Measurements from ENCODE around the gene WSB1. TPM values are rescaled to one million over a fixed set of nuclear protein-coding genes. Genes with fewer than 3 reads are reported as not detected.

WSB1 gene
- total and polyA plus RNA-seq, 4 experiments from 2014 or later, result 122 to 157 (median 141) TPM

DNA sequence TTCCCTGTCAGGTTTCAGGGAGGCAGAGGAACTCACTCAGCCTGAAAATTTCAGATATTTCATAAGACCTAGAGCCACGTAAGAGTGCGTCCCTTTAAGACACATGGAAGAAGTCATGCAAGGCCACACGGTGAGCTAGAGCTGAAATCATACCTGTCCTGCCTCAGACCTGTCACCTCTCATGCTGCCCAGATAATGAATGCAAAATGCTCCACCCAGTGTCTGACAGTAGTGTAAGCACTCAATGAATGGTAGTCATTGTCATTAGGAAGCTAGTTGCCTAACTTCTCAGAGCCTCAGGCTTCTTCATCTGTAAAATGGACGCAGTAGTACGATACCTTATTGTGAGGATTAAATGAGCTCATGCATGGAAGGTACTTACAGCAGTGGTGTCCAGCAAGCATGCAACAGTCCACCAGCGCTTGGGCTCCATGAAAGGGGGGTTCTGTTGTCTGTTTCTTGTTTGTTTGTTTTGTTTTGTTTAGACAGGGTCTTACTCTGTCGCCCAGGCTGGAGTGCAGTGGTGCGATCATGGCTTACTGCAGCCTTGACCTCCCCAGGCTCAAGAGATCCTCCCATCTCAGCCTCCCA is 60.7 kb downstream of the WSB1 start:
- peak overlapping the region in 1 of 2 donors; percentile 68 for H3K4me3 ChIP-seq (ENCODE audit: low read length in 2 of 2)
- Mint-ChIP-seq H3K4me1 (peaks cover 10 to 25% (median 19%) of the 10 kb centered on the region in 4 donors), H3K4me3 (peak overlapping the region; percentile 68 to 89 (median 82)), H3K9me3 (peaks cover 0 to 4% (median 0%) of the 10 kb centered on the region in 8 donors), H3K27ac (peak overlapping the region; percentile 51 to 89 (median 82)), H3K27me3 (no peaks in the 10 kb centered on the region), H3K36me3 (no peaks in the 10 kb centered on the region)
- POLR2A ChIA-PET (ENCODE audit: partially characterized antibody), result interaction anchor here (1.1 to 2.9 kb wide), 5 partner anchors 60 to 246 kb away, joined by 3 to 11 read pairs (median 4); partner anchors contain the start of genes KSR1 and WSB1
- H3K4me1 ChIP-seq (ENCODE audit: insufficient read depth, low read length), result peaks cover 14% of the 10 kb centered on the region
- DNase-seq, result no peak
- H3K36me3 ChIP-seq (ENCODE audit: insufficient read depth, low read length), result no peaks in the 10 kb centered on the region
- H3K27ac ChIP-seq (ENCODE audit: low read depth, low read length), result peak overlapping the region; percentile 80
- no peaks in the 10 kb centered on the region for H3K9me3 ChIP-seq (ENCODE audit: control insufficient read depth in 1 of 2, low read length in 2 of 2)
- CTCF ChIA-PET (ENCODE audit: partially characterized antibody), result interaction anchor here (0.6 to 9.2 kb wide), 25 partner anchors 8 to 297 kb away, joined by 3 to 146 read pairs (median 4); partner anchors contain the start of genes KSR1 and WSB1
- intact Hi-C loops (cut with micrococcal nuclease), result loop anchor here (5.0 kb wide), 2 partner anchors 117 to 298 kb away; no protein-coding TSS in a partner anchor
- H3K27me3 ChIP-seq (ENCODE audit: insufficient read depth, low read length), result no peaks in the 10 kb centered on the region

DNA sequence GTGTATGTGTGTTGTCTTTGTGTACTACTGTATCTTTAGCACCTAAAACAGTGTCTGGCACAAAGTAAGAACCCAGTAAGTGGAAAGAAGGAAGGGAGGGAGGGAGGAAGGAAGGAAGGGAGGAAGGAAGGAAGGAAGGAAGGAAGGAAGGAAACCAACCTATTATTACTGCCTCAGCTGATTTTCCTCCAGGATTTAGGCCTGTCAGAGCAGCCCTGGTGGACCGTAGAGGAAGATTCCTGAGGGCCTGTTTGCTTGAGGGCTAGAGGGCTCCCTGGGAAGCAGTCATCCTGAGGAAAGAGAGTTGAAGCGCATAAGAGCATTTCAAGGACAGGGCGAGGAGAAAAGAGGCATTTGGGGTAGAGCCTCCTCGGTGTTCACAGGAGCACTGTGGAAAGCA is 61.5 kb downstream of the WSB1 start:
- Histone ChIP-seq H3K9me3 (ENCODE audit: control insufficient read depth in 1 of 2, low read length in 2 of 2) (no peaks in the 10 kb centered on the region), H3K4me3 (ENCODE audit: low read length in 2 of 2) (no peak overlapping the region), H3K27me3 (ENCODE audit: insufficient read depth, low read length) (no peaks in the 10 kb centered on the region), H3K27ac (ENCODE audit: low read depth, low read length) (no peak overlapping the region), H3K36me3 (ENCODE audit: insufficient read depth, low read length) (no peaks in the 10 kb centered on the region), H3K4me1 (ENCODE audit: insufficient read depth, low read length) (peaks cover 20% of the 10 kb centered on the region)
- POLR2A ChIA-PET (ENCODE audit: partially characterized antibody), result interaction anchor here (1.2 kb wide), 1 partner anchor 119 kb away, joined by 3 read pairs; no protein-coding TSS in a partner anchor
- intact Hi-C loops (cut with micrococcal nuclease), result no loop called here
- Mint-ChIP-seq H3K4me1 (peaks cover 11 to 31% (median 22%) of the 10 kb centered on the region in 4 donors), H3K27ac (peak overlapping the region in 3 of 7 donors; percentile 18 to 22 (median 22)), H3K36me3 (no peaks in the 10 kb centered on the region), H3K9me3 (peaks cover 0 to 4% (median 0%) of the 10 kb centered on the region in 8 donors), H3K27me3 (no peaks in the 10 kb centered on the region), H3K4me3 (no peak overlapping the region)
- CTCF ChIA-PET (ENCODE audit: partially characterized antibody), result interaction anchor here (1.7 to 9.2 kb wide), 5 partner anchors 26 to 249 kb away, joined by 7 to 146 read pairs (median 18); partner anchors contain the start of gene KSR1
- DNase-seq, result no peak

- DNase-seq, result no peak
- CTCF ChIA-PET (ENCODE audit: partially characterized antibody), result interaction anchor here (0.7 to 9.2 kb wide), 3 partner anchors 99 to 265 kb away, joined by 5 to 146 read pairs (median 12); partner anchors contain the start of gene KSR1
- no peaks in the 10 kb centered on the region for H3K36me3 Mint-ChIP-seq
- peaks cover 0 to 4% (median 0%) of the 10 kb centered on the region in 8 donors for H3K9me3 Mint-ChIP-seq
- Histone ChIP-seq H3K27me3 (ENCODE audit: insufficient read depth, low read length) (no peaks in the 10 kb centered on the region), H3K36me3 (ENCODE audit: insufficient read depth, low read length) (no peaks in the 10 kb centered on the region), H3K4me1 (ENCODE audit: insufficient read depth, low read length) (peaks cover 26% of the 10 kb centered on the region), H3K4me3 (ENCODE audit: low read length in 2 of 2) (no peak overlapping the region), H3K27ac (ENCODE audit: low read depth, low read length) (no peak overlapping the region), H3K9me3 (ENCODE audit: control insufficient read depth in 1 of 2, low read length in 2 of 2) (no peaks in the 10 kb centered on the region)
- H3K27ac Mint-ChIP-seq, result peak overlapping the region in 1 of 7 donors; percentile 11
- POLR2A ChIA-PET (ENCODE audit: partially characterized antibody), result no interaction called here
- intact Hi-C loops (cut with micrococcal nuclease), result no loop called here
- H3K4me1 Mint-ChIP-seq, result peaks cover 15 to 37% (median 27%) of the 10 kb centered on the region in 4 donors
- H3K4me3 Mint-ChIP-seq, result no peak overlapping the region
- H3K27me3 Mint-ChIP-seq, result no peaks in the 10 kb centered on the region
Observed at GRCh38 chr17:27356091-27356705, 62.3 kb downstream of the WSB1 start.

- no peaks in the 10 kb centered on the region for H3K27me3 ChIP-seq (ENCODE audit: insufficient read depth, low read length)
- no peaks in the 10 kb centered on the region for H3K9me3 ChIP-seq (ENCODE audit: control insufficient read depth in 1 of 2, low read length in 2 of 2)
- Mint-ChIP-seq H3K27me3 (no peaks in the 10 kb centered on the region), H3K9me3 (peaks cover 0 to 4% (median 0%) of the 10 kb centered on the region in 8 donors), H3K36me3 (no peaks in the 10 kb centered on the region), H3K4me3 (no peak overlapping the region), H3K4me1 (peaks cover 18 to 37% (median 27%) of the 10 kb centered on the region in 4 donors), H3K27ac (peak overlapping the region in 1 of 7 donors; percentile 8)
- H3K4me3 ChIP-seq (ENCODE audit: low read length in 2 of 2), result no peak overlapping the region
- CTCF ChIA-PET (ENCODE audit: partially characterized antibody), result interaction anchor here (0.7 kb wide), 1 partner anchor 264 kb away, joined by 5 read pairs; no protein-coding TSS in a partner anchor
- H3K4me1 ChIP-seq (ENCODE audit: insufficient read depth, low read length), result peaks cover 26% of the 10 kb centered on the region
- DNase-seq, result no peak
- intact Hi-C loops (cut with micrococcal nuclease), result no loop called here
- H3K36me3 ChIP-seq (ENCODE audit: insufficient read depth, low read length), result no peaks in the 10 kb centered on the region
- POLR2A ChIA-PET (ENCODE audit: partially characterized antibody), result no interaction called here
- no peak overlapping the region for H3K27ac ChIP-seq (ENCODE audit: low read depth, low read length)
Observed at GRCh38 chr17:27357236-27357635, 63.3 kb downstream of the WSB1 start.

- Histone ChIP-seq H3K27me3 (ENCODE audit: insufficient read depth, low read length) (no peaks in the 10 kb centered on the region), H3K4me3 (ENCODE audit: low read length in 2 of 2) (no peak overlapping the region), H3K9me3 (ENCODE audit: control insufficient read depth in 1 of 2, low read length in 2 of 2) (no peaks in the 10 kb centered on the region), H3K4me1 (ENCODE audit: insufficient read depth, low read length) (peaks cover 12% of the 10 kb centered on the region), H3K27ac (ENCODE audit: low read depth, low read length) (no peak overlapping the region), H3K36me3 (ENCODE audit: insufficient read depth, low read length) (no peaks in the 10 kb centered on the region)
- DNase-seq, result peak in 2 of 5 donors; percentile 7 to 10
- POLR2A ChIA-PET (ENCODE audit: partially characterized antibody), result interaction anchor here (0.6 kb wide), 1 partner anchor 39 kb away, joined by 3 read pairs; no protein-coding TSS in a partner anchor
- intact Hi-C loops (cut with micrococcal nuclease), result no loop called here
- Mint-ChIP-seq H3K4me3 (peak overlapping the region in 4 of 8 donors; percentile 14 to 69 (median 33)), H3K9me3 (peaks cover 0 to 3% (median 0%) of the 10 kb centered on the region in 8 donors), H3K36me3 (no peaks in the 10 kb centered on the region), H3K27ac (peak overlapping the region in 5 of 7 donors; percentile 1 to 57 (median 23)), H3K4me1 (peaks cover 10 to 19% (median 14%) of the 10 kb centered on the region in 4 donors), H3K27me3 (no peaks in the 10 kb centered on the region)
- CTCF ChIA-PET (ENCODE audit: partially characterized antibody), result interaction anchor here (1.0 to 2.1 kb wide), 3 partner anchors 10 to 240 kb away, joined by 3 to 11 read pairs (median 3); no protein-coding TSS in a partner anchor
Observed at GRCh38 chr17:27360507-27360906, 66.6 kb downstream of the WSB1 start.

DNA sequence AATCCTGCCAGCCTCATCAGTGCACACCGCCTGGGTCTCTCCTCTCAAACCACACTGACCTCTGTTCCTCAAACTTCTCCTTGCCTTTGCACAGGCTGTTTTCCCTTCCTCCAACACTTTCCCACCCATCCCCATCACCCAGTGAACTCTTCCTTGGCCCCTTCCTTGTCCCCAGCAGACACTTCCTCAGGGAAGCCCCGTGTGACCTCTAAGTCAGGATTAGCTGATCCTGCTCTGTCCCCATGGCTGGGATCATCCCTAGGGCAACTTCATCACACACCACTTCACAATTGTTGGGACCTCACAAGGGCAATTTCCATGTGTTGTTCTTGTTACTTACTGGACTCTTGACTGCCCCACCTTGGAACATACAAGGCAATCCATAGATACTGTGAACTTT is 67.8 kb downstream of the WSB1 start:
- no peak overlapping the region for H3K4me3 ChIP-seq (ENCODE audit: low read length in 2 of 2)
- no peak overlapping the region for H3K27ac ChIP-seq (ENCODE audit: low read depth, low read length)
- no peak for DNase-seq
- Mint-ChIP-seq H3K9me3 (no peaks in the 10 kb centered on the region), H3K4me3 (peak overlapping the region in 1 of 8 donors; percentile 31), H3K36me3 (no peaks in the 10 kb centered on the region), H3K4me1 (peaks cover 7 to 19% (median 10%) of the 10 kb centered on the region in 4 donors), H3K27me3 (no peaks in the 10 kb centered on the region), H3K27ac (peak overlapping the region in 3 of 7 donors; percentile 12 to 69 (median 36))
- no peaks in the 10 kb centered on the region for H3K9me3 ChIP-seq (ENCODE audit: control insufficient read depth in 1 of 2, low read length in 2 of 2)
- H3K4me1 ChIP-seq (ENCODE audit: insufficient read depth, low read length), result peaks cover 12% of the 10 kb centered on the region
- intact Hi-C loops (cut with micrococcal nuclease), result no loop called here
- ChIA-PET CTCF (ENCODE audit: partially characterized antibody) (no interaction called here), POLR2A (ENCODE audit: partially characterized antibody) (no interaction called here)
- H3K36me3 ChIP-seq (ENCODE audit: insufficient read depth, low read length), result no peaks in the 10 kb centered on the region
- no peaks in the 10 kb centered on the region for H3K27me3 ChIP-seq (ENCODE audit: insufficient read depth, low read length)

DNA sequence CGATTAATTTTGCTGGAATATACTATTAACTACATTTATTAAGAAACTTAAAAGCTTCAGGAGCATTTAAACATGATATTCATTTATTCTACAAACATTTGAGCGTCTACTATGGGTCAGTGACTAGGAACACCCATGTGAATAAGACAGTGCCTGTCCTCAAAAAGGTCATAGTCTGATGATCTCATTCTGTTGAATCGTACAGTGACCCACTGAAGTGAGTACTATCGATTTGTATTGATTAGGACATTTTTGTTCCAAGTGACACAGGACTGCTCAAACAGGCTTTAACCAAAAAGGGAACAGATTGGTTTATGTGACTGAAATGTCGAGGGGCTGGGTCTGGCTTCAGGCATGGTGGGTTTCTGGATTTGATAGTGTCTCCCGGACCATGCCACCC is 68.6 kb downstream of the WSB1 start:
- H3K27ac Mint-ChIP-seq, result no peak overlapping the region
- DNase-seq, result no peak
- Histone ChIP-seq H3K4me3 (ENCODE audit: low read length in 2 of 2) (no peak overlapping the region), H3K27me3 (ENCODE audit: insufficient read depth, low read length) (no peaks in the 10 kb centered on the region), H3K27ac (ENCODE audit: low read depth, low read length) (no peak overlapping the region), H3K36me3 (ENCODE audit: insufficient read depth, low read length) (no peaks in the 10 kb centered on the region), H3K9me3 (ENCODE audit: control insufficient read depth in 1 of 2, low read length in 2 of 2) (no peaks in the 10 kb centered on the region), H3K4me1 (ENCODE audit: insufficient read depth, low read length) (peaks cover 12% of the 10 kb centered on the region)
- CTCF ChIA-PET (ENCODE audit: partially characterized antibody), result interaction anchor here (1.1 to 1.5 kb wide), 3 partner anchors 8 to 241 kb away, joined by 3 read pairs; no protein-coding TSS in a partner anchor
- POLR2A ChIA-PET (ENCODE audit: partially characterized antibody), result no interaction called here
- no peaks in the 10 kb centered on the region for H3K9me3 Mint-ChIP-seq
- intact Hi-C loops (cut with micrococcal nuclease), result no loop called here
- no peaks in the 10 kb centered on the region for H3K36me3 Mint-ChIP-seq
- peaks cover 7 to 19% (median 10%) of the 10 kb centered on the region in 4 donors for H3K4me1 Mint-ChIP-seq
- no peaks in the 10 kb centered on the region for H3K27me3 Mint-ChIP-seq
- H3K4me3 Mint-ChIP-seq, result no peak overlapping the region
